GM21367 (cell line): ENCODE data around the gene OLFML2B.

Experiments
- ATAC-seq: cut with Tn5 transposase; IDR thresholded peaks from one replicate; pipeline ENCODE4 v1.9.1; 2021; ENCODE audit not compliant: unreplicated experiment

OLFML2B gene

GRCh38 chr1:161948435-161948834 lies 75.2 kb downstream of the OLFML2B start:
- no peak for ATAC-seq

GRCh38 chr1:161946071-161946987 lies 77.3 kb downstream of the OLFML2B start:
- ATAC-seq, result no peak

GRCh38 chr1:161945306-161946060 lies 78.2 kb downstream of the OLFML2B start:
- ATAC-seq, result no peak

GRCh38 chr1:161944381-161944780 lies 79.3 kb downstream of the OLFML2B start:
- no peak for ATAC-seq

- ATAC-seq, result no peak
These were observed 79.9 kb downstream of the OLFML2B start for GRCh38 chr1:161943737-161944136.

GRCh38 chr1:161941726-161942436 lies 81.8 kb downstream of the OLFML2B start:
- ATAC-seq, result no peak

- ATAC-seq, result no peak
These were observed 82.6 kb downstream of the OLFML2B start for GRCh38 chr1:161940866-161941591.

- no peak for ATAC-seq
These were observed 86.9 kb downstream of the OLFML2B start for GRCh38 chr1:161936786-161937185.

GRCh38 chr1:161935264-161935663 lies 88.4 kb downstream of the OLFML2B start:
- ATAC-seq, result no peak

- ATAC-seq, result no peak
These were observed 89.8 kb downstream of the OLFML2B start for GRCh38 chr1:161933592-161934588.
